ENCODE results near the gene ACADS.

DNA sequence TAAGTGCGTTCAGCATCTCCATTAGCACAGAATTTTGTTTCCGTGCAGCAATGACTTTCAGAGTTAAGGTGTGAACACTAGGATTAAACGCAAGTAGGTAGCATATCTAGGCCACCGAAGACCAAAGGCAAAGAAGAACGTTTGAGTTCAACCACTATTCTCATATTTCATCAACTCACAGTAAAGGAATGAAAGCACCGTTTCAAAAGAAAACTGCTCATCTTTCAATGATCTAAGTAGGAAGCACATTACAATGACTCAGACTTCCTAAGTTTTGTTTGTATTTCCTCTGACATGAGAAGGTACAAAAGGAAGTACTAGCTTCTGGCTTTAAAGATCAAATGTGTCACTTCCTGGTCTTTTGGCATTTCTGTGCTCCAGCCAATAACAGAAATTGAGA lies 57.6 kb downstream of the ACADS start:
- no peak for TF ChIP-seq ZNF436 (CRISPR knock-in tag; IDR thresholded peaks at IDR 0.05)
- TF ChIP-seq, protein P1, sequence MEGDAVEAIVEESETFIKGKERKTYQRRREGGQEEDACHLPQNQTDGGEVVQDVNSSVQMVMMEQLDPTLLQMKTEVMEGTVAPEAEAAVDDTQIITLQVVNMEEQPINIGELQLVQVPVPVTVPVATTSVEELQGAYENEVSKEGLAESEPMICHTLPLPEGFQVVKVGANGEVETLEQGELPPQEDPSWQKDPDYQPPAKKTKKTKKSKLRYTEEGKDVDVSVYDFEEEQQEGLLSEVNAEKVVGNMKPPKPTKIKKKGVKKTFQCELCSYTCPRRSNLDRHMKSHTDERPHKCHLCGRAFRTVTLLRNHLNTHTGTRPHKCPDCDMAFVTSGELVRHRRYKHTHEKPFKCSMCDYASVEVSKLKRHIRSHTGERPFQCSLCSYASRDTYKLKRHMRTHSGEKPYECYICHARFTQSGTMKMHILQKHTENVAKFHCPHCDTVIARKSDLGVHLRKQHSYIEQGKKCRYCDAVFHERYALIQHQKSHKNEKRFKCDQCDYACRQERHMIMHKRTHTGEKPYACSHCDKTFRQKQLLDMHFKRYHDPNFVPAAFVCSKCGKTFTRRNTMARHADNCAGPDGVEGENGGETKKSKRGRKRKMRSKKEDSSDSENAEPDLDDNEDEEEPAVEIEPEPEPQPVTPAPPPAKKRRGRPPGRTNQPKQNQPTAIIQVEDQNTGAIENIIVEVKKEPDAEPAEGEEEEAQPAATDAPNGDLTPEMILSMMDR (IDR thresholded peaks at IDR 0.05 in 2 of 3, conservative IDR thresholded peaks at IDR 0.05 in 1 of 3; ENCODE audit: insufficient read depth in 2 of 3, low read depth in 1 of 3, low read length in 3 of 3): no peak
- TF ChIP-seq, protein P2, sequence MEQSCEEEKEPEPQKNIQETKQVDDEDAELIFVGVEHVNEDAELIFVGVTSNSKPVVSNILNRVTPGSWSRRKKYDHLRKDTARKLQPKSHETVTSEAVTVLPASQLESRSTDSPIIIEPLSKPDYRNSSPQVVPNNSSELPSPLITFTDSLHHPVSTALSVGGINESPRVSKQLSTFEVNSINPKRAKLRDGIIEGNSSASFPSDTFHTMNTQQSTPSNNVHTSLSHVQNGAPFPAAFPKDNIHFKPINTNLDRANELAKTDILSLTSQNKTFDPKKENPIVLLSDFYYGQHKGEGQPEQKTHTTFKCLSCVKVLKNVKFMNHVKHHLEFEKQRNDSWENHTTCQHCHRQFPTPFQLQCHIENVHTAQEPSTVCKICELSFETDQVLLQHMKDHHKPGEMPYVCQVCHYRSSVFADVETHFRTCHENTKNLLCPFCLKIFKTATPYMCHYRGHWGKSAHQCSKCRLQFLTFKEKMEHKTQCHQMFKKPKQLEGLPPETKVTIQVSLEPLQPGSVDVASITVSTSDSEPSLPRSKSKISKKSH (CRISPR knock-in tag; IDR thresholded peaks at IDR 0.05): no peak
- TF ChIP-seq, protein P3, sequence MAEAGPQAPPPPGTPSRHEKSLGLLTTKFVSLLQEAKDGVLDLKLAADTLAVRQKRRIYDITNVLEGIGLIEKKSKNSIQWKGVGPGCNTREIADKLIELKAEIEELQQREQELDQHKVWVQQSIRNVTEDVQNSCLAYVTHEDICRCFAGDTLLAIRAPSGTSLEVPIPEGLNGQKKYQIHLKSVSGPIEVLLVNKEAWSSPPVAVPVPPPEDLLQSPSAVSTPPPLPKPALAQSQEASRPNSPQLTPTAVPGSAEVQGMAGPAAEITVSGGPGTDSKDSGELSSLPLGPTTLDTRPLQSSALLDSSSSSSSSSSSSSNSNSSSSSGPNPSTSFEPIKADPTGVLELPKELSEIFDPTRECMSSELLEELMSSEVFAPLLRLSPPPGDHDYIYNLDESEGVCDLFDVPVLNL (CRISPR knock-in tag; IDR thresholded peaks at IDR 0.05; ENCODE audit: low read depth): no peak
- TF ChIP-seq ZNF589 (CRISPR knock-in tag; IDR thresholded peaks at IDR 0.05; ENCODE audit: low read depth): no peak

Measured in K562 (cell line).